GM12875 (cell line): ENCODE results near the gene CNTNAP5.

Experiments used
- H3K4me3 ChIP-seq: one replicate; pipeline ENCODE4 v1.5.1; 2011; ENCODE audit warnings: low read depth, low read length, control low read depth
- CTCF ChIP-seq: IDR thresholded peaks from 2 replicates; pipeline ENCODE4 v1.5.1; 2011; ENCODE audit warnings: low read depth, mild to moderate bottlenecking, control low read depth, inconsistent platforms, low read length, moderate library complexity, borderline replicate concordance; ENCODE audit not compliant: insufficient read depth

The CNTNAP5 gene

GRCh38 chr2:124186801-124187200, 161.7 kb downstream of the CNTNAP5 start:
- TF ChIP-seq CTCF: no peak
- H3K4me3 ChIP-seq: no peak overlapping the region

GRCh38 chr2:124187948-124188347, 162.9 kb downstream of the CNTNAP5 start:
- TF ChIP-seq CTCF: no peak
- no peak overlapping the region for H3K4me3 ChIP-seq

GRCh38 chr2:124193706-124194105, 168.6 kb downstream of the CNTNAP5 start:
- no peak for TF ChIP-seq CTCF

GRCh38 chr2:124201713-124202112, 176.6 kb downstream of the CNTNAP5 start:
- no peak for TF ChIP-seq CTCF
- no peak overlapping the region for H3K4me3 ChIP-seq

More at GRCh38 chr2:124193706-124194105, 168.6 kb downstream of the CNTNAP5 start:
- H3K4me3 ChIP-seq: no peak overlapping the region

GRCh38 chr2:124209441-124209840, 184.4 kb downstream of the CNTNAP5 start:
- no peak overlapping the region for H3K4me3 ChIP-seq
- no peak for TF ChIP-seq CTCF

GRCh38 chr2:124211461-124211860, 186.4 kb downstream of the CNTNAP5 start:
- no peak overlapping the region for H3K4me3 ChIP-seq
- no peak for TF ChIP-seq CTCF

- TF ChIP-seq CTCF: no peak
- H3K4me3 ChIP-seq: no peak overlapping the region
These were observed 189.0 kb downstream of the CNTNAP5 start for GRCh38 chr2:124213977-124214587.
